Colonic mucosa (tissue), 4 donors: ENCODE results near the gene SANBR. TPM values are rescaled to one million over a fixed set of nuclear protein-coding genes. Genes with fewer than 3 reads are reported as not detected.
"Not testable (repeated sequence)": the region's sequence is repeated elsewhere in the genome, so short reads cannot be mapped to it uniquely, and the experiment has no call there.

ENCODE experiments used
- DNase-seq: peaks from one replicate; pipeline ENCODE4 v3.0.0-alpha.2; 2020
- H3K27ac ChIP-seq: fragments of 200-600 bp; one replicate; pipeline ENCODE4 v1.8.0; 2021
- H3K27me3 ChIP-seq: fragments of 200-600 bp; one replicate; pipeline ENCODE4 v1.8.0; 2021
- H3K36me3 ChIP-seq: fragments of 200-600 bp; one replicate; pipeline ENCODE4 v1.8.0; 2021
- H3K4me1 ChIP-seq: fragments of 200-600 bp; one replicate; pipeline ENCODE4 v1.8.0; 2021; ENCODE audit warnings: mild to moderate bottlenecking
- H3K4me3 ChIP-seq: fragments of 200-600 bp; one replicate; pipeline ENCODE4 v1.8.0; 2021
- H3K9ac ChIP-seq, 2 donors: one replicate each; pipeline ENCODE4 v1.7.0; 2013; ENCODE audit warnings: control low read depth in 2 of 2, low read depth in 2 of 2, low read length in 2 of 2
- H3K9me3 ChIP-seq: fragments of 200-600 bp; one replicate; pipeline ENCODE4 v1.8.0; 2021
- CTCF ChIP-seq: fragments of 200-600 bp; IDR thresholded peaks from one replicate; pipeline ENCODE4 v1.8.0; 2022; ENCODE audit warnings: antibody characterized with exemption, mild to moderate bottlenecking
- intact Hi-C: fragments of 100-400 bp; cut with DNase I; formaldehyde crosslinking; loops from one replicate; pipeline ENCODE4 v1.14.1; 2022
- total RNA-seq, 2 donors: library from RNA; stranded (reverse); fragmentation: NEBNext Ultra II Directional in 1 of 2; extraction: Animal tissue kit (Norgen Biotek cat#: 25700) in 1 of 2; gene quantifications; one replicate each; pipeline ENCODE4 v1.2.1, GENCODE V29; 2021
- donor health status: healthy.
- donor health status: DM: no; HTN: no; CAD: no.
- donor health status: DM: no; HTN: no; CAD: no.

SANBR gene
- total RNA-seq, 2 donors from 2014 or later, result 11.1 to 12.9 TPM

- H3K9me3 ChIP-seq, result no peaks in the 10 kb centered on the region
- H3K9ac ChIP-seq, result no peak overlapping the region
- intact Hi-C loops, result no loop called here
- no peak for TF ChIP-seq CTCF
- no peak overlapping the region for H3K27ac ChIP-seq
- no peaks in the 10 kb centered on the region for H3K27me3 ChIP-seq
- H3K4me1 ChIP-seq, result no peaks in the 10 kb centered on the region
- no peak for DNase-seq
- no peak overlapping the region for H3K4me3 ChIP-seq
- peaks cover 6% of the 10 kb centered on the region for H3K36me3 ChIP-seq
Measured at GRCh38 chr2:61029533-61029932, 36.1 kb upstream of the SANBR start.

DNA sequence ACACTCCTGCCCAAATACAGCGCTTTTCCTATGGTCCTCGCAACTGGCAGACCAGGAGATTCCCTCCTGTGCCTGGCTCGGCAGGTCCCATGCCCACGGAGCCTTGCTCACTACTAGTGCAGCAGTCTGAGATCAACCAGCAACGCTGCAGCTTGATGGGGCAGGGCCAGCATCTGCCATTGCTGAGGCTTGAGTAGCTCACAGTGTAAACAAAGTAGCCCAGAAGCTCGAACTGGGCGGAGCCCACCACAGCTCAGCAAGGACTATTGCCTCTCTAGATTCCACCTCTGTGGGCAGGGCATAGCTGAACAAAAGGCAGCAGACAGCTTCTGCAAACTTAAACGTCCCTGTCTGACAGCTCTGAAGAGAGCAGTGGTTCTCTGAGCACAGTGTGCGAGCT lies 31.1 kb upstream of the SANBR start:
- H3K4me1 ChIP-seq, intact Hi-C loops, H3K4me3 ChIP-seq, H3K9me3 ChIP-seq, H3K36me3 ChIP-seq, H3K27me3 ChIP-seq, H3K27ac ChIP-seq, H3K9ac ChIP-seq, DNase-seq: not testable (repeated sequence)

GRCh38 chr2:61036643-61037042 lies 29.0 kb upstream of the SANBR start:
- H3K9ac ChIP-seq, DNase-seq, intact Hi-C loops, H3K27ac ChIP-seq, H3K9me3 ChIP-seq, H3K4me3 ChIP-seq, H3K27me3 ChIP-seq, H3K36me3 ChIP-seq, H3K4me1 ChIP-seq: not testable (repeated sequence)

GRCh38 chr2:61042807-61043206 lies 22.9 kb upstream of the SANBR start:
- no peak overlapping the region for H3K27ac ChIP-seq
- H3K27me3 ChIP-seq, result no peaks in the 10 kb centered on the region
- no peak for DNase-seq
- no peaks in the 10 kb centered on the region for H3K36me3 ChIP-seq
- no peaks in the 10 kb centered on the region for H3K4me1 ChIP-seq
- H3K4me3 ChIP-seq, result no peak overlapping the region
- intact Hi-C loops, result no loop called here
- no peaks in the 10 kb centered on the region for H3K9me3 ChIP-seq
- TF ChIP-seq CTCF, result no peak
- H3K9ac ChIP-seq, result no peak overlapping the region

DNA sequence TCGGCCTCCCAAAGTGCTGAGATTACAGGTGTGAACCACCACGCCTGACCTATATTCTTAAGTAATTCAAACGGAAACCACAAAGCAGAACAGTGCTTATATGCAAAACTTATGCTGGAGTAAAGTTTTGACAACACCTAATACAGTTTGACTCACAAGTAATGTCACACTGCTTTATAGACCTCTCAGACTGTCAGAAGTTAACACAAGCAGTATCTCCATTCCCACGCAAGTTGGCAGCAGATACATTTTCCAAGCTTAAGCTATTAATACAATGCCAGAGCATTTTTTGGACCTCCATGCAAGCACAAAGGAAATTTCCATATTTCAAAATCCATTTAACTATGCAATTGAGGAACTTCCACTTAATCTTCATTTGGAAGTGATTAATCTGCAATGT lies 21.0 kb upstream of the SANBR start:
- no peak overlapping the region for H3K27ac ChIP-seq
- no peak overlapping the region for H3K4me3 ChIP-seq
- H3K27me3 ChIP-seq, result no peaks in the 10 kb centered on the region
- intact Hi-C loops, result no loop called here
- no peak for DNase-seq
- H3K36me3 ChIP-seq, result peaks cover 7% of the 10 kb centered on the region
- TF ChIP-seq CTCF, result no peak
- H3K4me1 ChIP-seq, result no peaks in the 10 kb centered on the region
- no peak overlapping the region for H3K9ac ChIP-seq
- H3K9me3 ChIP-seq, result no peaks in the 10 kb centered on the region

DNA sequence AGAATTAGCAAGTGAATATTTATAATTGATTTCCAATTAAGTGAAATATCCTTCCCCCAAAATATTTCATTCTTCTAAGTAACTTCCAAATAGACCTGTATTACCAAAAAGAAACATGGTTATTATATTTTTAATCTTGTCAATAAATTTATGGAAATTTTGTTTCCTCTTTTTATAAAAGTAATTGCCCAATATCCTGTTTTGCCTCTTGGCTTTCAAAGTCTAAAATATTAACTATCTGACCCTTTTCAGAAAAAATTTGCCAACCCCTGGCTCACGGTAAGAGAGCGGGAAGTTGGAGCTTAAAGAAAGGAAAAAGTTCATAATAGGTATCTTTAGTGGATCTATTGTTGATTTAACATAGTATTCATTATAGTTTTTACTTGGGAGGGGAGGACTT lies 20.4 kb upstream of the SANBR start:
- Histone ChIP-seq H3K9ac (no peak overlapping the region), H3K36me3 (peaks cover 13% of the 10 kb centered on the region), H3K4me3 (no peak overlapping the region), H3K27me3 (no peaks in the 10 kb centered on the region), H3K9me3 (no peaks in the 10 kb centered on the region), H3K27ac (no peak overlapping the region), H3K4me1 (no peaks in the 10 kb centered on the region)
- no peak for TF ChIP-seq CTCF
- intact Hi-C loops, result no loop called here
- no peak for DNase-seq

GRCh38 chr2:61045999-61046398 lies 19.7 kb upstream of the SANBR start:
- Histone ChIP-seq H3K36me3 (peaks cover 13% of the 10 kb centered on the region), H3K9me3 (no peaks in the 10 kb centered on the region), H3K27ac (no peak overlapping the region), H3K27me3 (no peaks in the 10 kb centered on the region), H3K4me1 (no peaks in the 10 kb centered on the region), H3K9ac (no peak overlapping the region), H3K4me3 (no peak overlapping the region)
- DNase-seq, result no peak
- TF ChIP-seq CTCF, result no peak
- intact Hi-C loops, result no loop called here
